ENCODE measurements around the gene AFDN. TPM values are rescaled to one million over a fixed set of nuclear protein-coding genes. Genes with fewer than 3 reads are reported as not detected.

Gene AFDN
- total and polyA plus RNA-seq, 2 donors (not counting 1 experiment from before 2014, with no cell fraction given) = 21.0 to 57.1 TPM

DNA sequence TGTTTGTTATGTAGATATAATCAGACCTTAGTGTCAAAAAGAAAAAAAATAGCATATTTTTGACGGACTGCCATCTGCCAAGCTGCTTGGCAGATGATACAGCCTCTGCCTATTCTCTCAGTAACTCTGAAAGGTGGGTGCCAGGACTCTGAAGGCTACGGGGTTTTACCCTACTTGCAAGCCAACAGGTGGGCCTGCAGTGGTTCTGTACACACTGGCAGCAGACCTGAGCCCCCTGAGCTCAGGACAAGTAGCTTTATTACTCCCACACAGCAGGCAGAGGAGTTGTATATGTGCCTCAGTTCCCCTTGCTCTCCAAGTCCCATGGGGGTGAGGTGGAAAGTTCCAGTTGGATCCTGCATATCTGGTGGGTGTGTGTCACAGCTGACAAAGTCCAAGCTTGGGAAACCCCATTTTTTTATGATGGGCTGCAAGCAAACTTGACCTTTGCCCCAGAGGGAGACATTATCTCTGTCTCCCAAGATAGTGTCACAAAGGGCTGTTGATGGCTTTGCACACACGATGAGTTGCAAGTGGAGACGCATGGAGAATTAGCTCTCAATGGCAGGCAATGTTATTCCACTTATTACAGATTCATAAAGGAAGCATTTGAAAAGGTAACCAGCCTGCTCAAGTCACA lies 20.5 kb upstream of the AFDN start:
- TF ChIP-seq EZH2 (IDR thresholded peaks at IDR 0.05; ENCODE audit: low read length, missing control alignments) = no peak
- TF ChIP-seq, protein P1, sequence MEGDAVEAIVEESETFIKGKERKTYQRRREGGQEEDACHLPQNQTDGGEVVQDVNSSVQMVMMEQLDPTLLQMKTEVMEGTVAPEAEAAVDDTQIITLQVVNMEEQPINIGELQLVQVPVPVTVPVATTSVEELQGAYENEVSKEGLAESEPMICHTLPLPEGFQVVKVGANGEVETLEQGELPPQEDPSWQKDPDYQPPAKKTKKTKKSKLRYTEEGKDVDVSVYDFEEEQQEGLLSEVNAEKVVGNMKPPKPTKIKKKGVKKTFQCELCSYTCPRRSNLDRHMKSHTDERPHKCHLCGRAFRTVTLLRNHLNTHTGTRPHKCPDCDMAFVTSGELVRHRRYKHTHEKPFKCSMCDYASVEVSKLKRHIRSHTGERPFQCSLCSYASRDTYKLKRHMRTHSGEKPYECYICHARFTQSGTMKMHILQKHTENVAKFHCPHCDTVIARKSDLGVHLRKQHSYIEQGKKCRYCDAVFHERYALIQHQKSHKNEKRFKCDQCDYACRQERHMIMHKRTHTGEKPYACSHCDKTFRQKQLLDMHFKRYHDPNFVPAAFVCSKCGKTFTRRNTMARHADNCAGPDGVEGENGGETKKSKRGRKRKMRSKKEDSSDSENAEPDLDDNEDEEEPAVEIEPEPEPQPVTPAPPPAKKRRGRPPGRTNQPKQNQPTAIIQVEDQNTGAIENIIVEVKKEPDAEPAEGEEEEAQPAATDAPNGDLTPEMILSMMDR (conservative IDR thresholded peaks at IDR 0.05 in 1 of 2, IDR thresholded peaks at IDR 0.05 in 1 of 2; ENCODE audit: low read depth in 1 of 2, low read length in 2 of 2) = no peak
- H3K27me3 ChIP-seq (ENCODE audit: control insufficient read depth, insufficient read depth, low read length) = no peaks in the 10 kb centered on the region
- no peak for DNase-seq (ENCODE audit: low read depth in 2 of 2)

DNA sequence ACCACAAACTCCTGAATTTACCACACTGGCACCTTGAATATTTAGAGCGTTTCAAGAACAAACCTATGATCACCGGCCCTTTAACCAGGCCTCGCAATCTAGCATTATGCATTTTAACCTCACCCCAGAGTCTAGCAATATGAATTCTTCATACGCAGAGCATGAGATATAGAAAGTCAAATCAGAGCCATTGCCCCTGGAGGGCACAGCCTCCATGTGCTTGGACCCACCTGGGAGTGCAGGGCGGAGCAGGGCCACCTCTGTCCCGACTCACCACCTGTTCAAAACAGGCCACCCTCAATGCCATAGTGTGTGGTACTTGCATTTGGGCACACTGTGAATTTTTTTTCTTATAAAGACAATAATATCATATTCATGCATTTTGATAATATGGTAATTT lies 19.5 kb upstream of the AFDN start:
- no peak overlapping the region for H3K4me3 ChIP-seq (replicated peaks in 1 of 4; ENCODE audit: control extremely low read depth in 1 of 4, insufficient read depth in 1 of 4, low read depth in 3 of 4, low read length in 4 of 4)
- no peaks in the 10 kb centered on the region for H3K4me1 ChIP-seq (ENCODE audit: control insufficient read depth, extremely low read depth, insufficient read depth, low read length)
- no peak overlapping the region for H3K9ac ChIP-seq (ENCODE audit: insufficient read depth, low read length)
- TF ChIP-seq, protein P1 (conservative IDR thresholded peaks at IDR 0.05 in 1 of 2, IDR thresholded peaks at IDR 0.05 in 1 of 2; ENCODE audit: low read depth in 1 of 2, low read length in 2 of 2) = no peak
- TF ChIP-seq EZH2 (IDR thresholded peaks at IDR 0.05; ENCODE audit: low read length, missing control alignments) = no peak
- no peaks in the 10 kb centered on the region for H3K9me3 ChIP-seq (ENCODE audit: control insufficient read depth, insufficient read depth, low read depth, low read length)
- no peak overlapping the region for H3K27ac ChIP-seq (ENCODE audit: insufficient read depth, low read length)
- no peak for DNase-seq (ENCODE audit: low read depth in 2 of 2)
- H3K79me2 ChIP-seq (ENCODE audit: control insufficient read depth, insufficient read depth, low read length) = no peaks in the 10 kb centered on the region
- no peaks in the 10 kb centered on the region for H4K20me1 ChIP-seq (ENCODE audit: control insufficient read depth, extremely low read depth, insufficient read depth, low read length)
- no peak overlapping the region for H2AFZ ChIP-seq (ENCODE audit: low read length)
- no peak overlapping the region for H3K4me2 ChIP-seq (ENCODE audit: extremely low read depth, insufficient read depth, low read length)
- H3K36me3 ChIP-seq (ENCODE audit: control insufficient read depth, insufficient read depth, low read length) = no peaks in the 10 kb centered on the region
- H3K27me3 ChIP-seq (ENCODE audit: control insufficient read depth, insufficient read depth, low read length) = no peaks in the 10 kb centered on the region

More for the DNA sequence above, 20.5 kb upstream of the AFDN start:
- Histone ChIP-seq H3K9me3 (ENCODE audit: control insufficient read depth, insufficient read depth, low read depth, low read length) (no peaks in the 10 kb centered on the region), H2AFZ (ENCODE audit: low read length) (no peak overlapping the region), H3K4me3 (replicated peaks in 1 of 4; ENCODE audit: control extremely low read depth in 1 of 4, insufficient read depth in 1 of 4, low read depth in 3 of 4, low read length in 4 of 4) (no peak overlapping the region), H3K36me3 (ENCODE audit: control insufficient read depth, insufficient read depth, low read length) (no peaks in the 10 kb centered on the region), H3K79me2 (ENCODE audit: control insufficient read depth, insufficient read depth, low read length) (no peaks in the 10 kb centered on the region), H3K4me2 (ENCODE audit: extremely low read depth, insufficient read depth, low read length) (no peak overlapping the region), H3K27ac (ENCODE audit: insufficient read depth, low read length) (no peak overlapping the region), H4K20me1 (ENCODE audit: control insufficient read depth, extremely low read depth, insufficient read depth, low read length) (no peaks in the 10 kb centered on the region), H3K9ac (ENCODE audit: insufficient read depth, low read length) (no peak overlapping the region), H3K4me1 (ENCODE audit: control insufficient read depth, extremely low read depth, insufficient read depth, low read length) (no peaks in the 10 kb centered on the region)

DNA sequence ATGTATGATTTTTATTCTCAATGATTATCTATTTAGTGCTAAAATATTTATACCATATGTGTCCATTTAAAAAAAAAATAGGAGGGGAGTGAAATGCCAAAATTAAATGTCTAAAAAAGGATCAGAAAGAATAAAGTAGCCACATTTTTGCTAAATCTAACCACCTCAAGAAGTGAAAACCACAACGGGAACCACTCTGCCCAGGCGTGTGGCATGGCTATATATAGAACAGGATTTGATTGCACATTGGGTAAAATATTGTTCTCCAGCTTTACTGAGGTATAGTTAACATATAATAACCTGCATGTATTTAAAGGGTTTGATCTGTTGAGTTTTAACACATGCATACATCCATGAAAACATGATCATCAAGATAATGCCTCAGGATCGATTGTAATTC lies 19.0 kb upstream of the AFDN start:
- no peak overlapping the region for H3K27ac ChIP-seq (ENCODE audit: insufficient read depth, low read length)
- no peaks in the 10 kb centered on the region for H3K4me1 ChIP-seq (ENCODE audit: control insufficient read depth, extremely low read depth, insufficient read depth, low read length)
- H2AFZ ChIP-seq (ENCODE audit: low read length) = no peak overlapping the region
- no peak overlapping the region for H3K4me3 ChIP-seq (replicated peaks in 1 of 4; ENCODE audit: control extremely low read depth in 1 of 4, insufficient read depth in 1 of 4, low read depth in 3 of 4, low read length in 4 of 4)
- H3K27me3 ChIP-seq (ENCODE audit: control insufficient read depth, insufficient read depth, low read length) = no peaks in the 10 kb centered on the region
- H3K9ac ChIP-seq (ENCODE audit: insufficient read depth, low read length) = no peak overlapping the region
- H3K4me2 ChIP-seq (ENCODE audit: extremely low read depth, insufficient read depth, low read length) = no peak overlapping the region
- no peaks in the 10 kb centered on the region for H3K79me2 ChIP-seq (ENCODE audit: control insufficient read depth, insufficient read depth, low read length)
- TF ChIP-seq, protein P1 (conservative IDR thresholded peaks at IDR 0.05 in 1 of 2, IDR thresholded peaks at IDR 0.05 in 1 of 2; ENCODE audit: low read depth in 1 of 2, low read length in 2 of 2) = no peak
- TF ChIP-seq EZH2 (IDR thresholded peaks at IDR 0.05; ENCODE audit: low read length, missing control alignments) = no peak
- DNase-seq (ENCODE audit: low read depth in 2 of 2) = no peak
- H4K20me1 ChIP-seq (ENCODE audit: control insufficient read depth, extremely low read depth, insufficient read depth, low read length) = no peaks in the 10 kb centered on the region
- H3K9me3 ChIP-seq (ENCODE audit: control insufficient read depth, insufficient read depth, low read depth, low read length) = no peaks in the 10 kb centered on the region
- no peaks in the 10 kb centered on the region for H3K36me3 ChIP-seq (ENCODE audit: control insufficient read depth, insufficient read depth, low read length)
